K562 (cell line): ENCODE data around the gene MGAT1. TPM values are rescaled to one million over a fixed set of nuclear protein-coding genes. Genes with fewer than 3 reads are reported as not detected.

ENCODE experiments used
- ATAC-seq: fragments of 200-7000 bp; cut with Tn5 transposase; 3 replicates; pipeline ENCODE4 v1.9.1; 2020; ENCODE audit warnings: moderate library complexity
- BruUV-seq: library from RNA; stranded (reverse); fragments of 400-500 nt; replicated peaks from 2 replicates; lab custom pipeline; 2021; lab: Mats Ljungman, UMichigan
- CTCF ChIA-PET: fragments of 300-600 bp; formaldehyde crosslinking; extraction: SDS; loops from one replicate; lab custom pipeline; 2021; ENCODE audit warnings: low intra/inter-chr PET ratio; lab: Yijun Ruan, JAX
- POLR2A ChIA-PET: fragments of 300-600, 350-650 bp; sonication (Branson Sonifier 250); formaldehyde crosslinking; extraction: SDS; loops from one replicate; lab custom pipeline; 2021; ENCODE audit warnings: antibody characterized with exemption, inconsistent platforms; lab: Yijun Ruan, JAX
- DNase-seq, 4 experiments: peaks; one replicate each; pipeline versions ENCODE4 v3.0.0 to v3.0.0-alpha.2; 2011 to 2018; ENCODE audit warnings: low spot score in 3 of 4, mixed read lengths in 3 of 4; ENCODE audit errors: extremely low read depth in 1 of 4
- FAIRE-seq: peaks from 2 replicates; lab custom pipeline; 2011; peaks lifted over from hg19 to GRCh38; lab: Jason Lieb, UNC
- H2AFZ ChIP-seq: 2 replicates; pipeline ENCODE4 v1.6.0; 2011; ENCODE audit warnings: low read depth, low read length, control low read depth, inconsistent platforms
- H3K27ac ChIP-seq: fragments of 200-600 bp; 3 replicates; pipeline ENCODE4 v1.8.0; 2011; ENCODE audit warnings: low read depth, mild to moderate bottlenecking, control low read depth, inconsistent platforms, low read length, moderate library complexity, mixed read lengths; ENCODE audit errors: extremely low read depth
- H3K27me3 ChIP-seq, 2 experiments: fragments of 300-600 bp in 1 of 2; 2 replicates in 1 of 2; 3 replicates in 1 of 2; pipeline versions ENCODE4 v1.6.0 to v1.8.0; 2011; ENCODE audit warnings: inconsistent platforms in 2 of 2, low read length in 2 of 2, mild to moderate bottlenecking in 1 of 2, mixed read lengths in 1 of 2, moderate library complexity in 1 of 2; ENCODE audit not compliant: control insufficient read depth in 2 of 2, insufficient read depth in 2 of 2
- H3K36me3 ChIP-seq: fragments of 300-600 bp; 3 replicates; pipeline ENCODE4 v1.8.0; 2011; ENCODE audit warnings: mild to moderate bottlenecking, low read length, inconsistent platforms; ENCODE audit not compliant: control insufficient read depth, insufficient read depth
- H3K4me1 ChIP-seq, 2 experiments: fragments of 200-600 bp in 1 of 2; replicated peaks in 1 of 2; 2 replicates in 1 of 2; 3 replicates in 1 of 2; pipeline versions ENCODE4 v1.5.1 to v1.8.0; 2011; ENCODE audit warnings: inconsistent platforms in 2 of 2, low read length in 2 of 2, mild to moderate bottlenecking in 1 of 2, mixed read lengths in 1 of 2, moderate library complexity in 1 of 2; ENCODE audit not compliant: control insufficient read depth in 2 of 2, insufficient read depth in 2 of 2
- H3K4me2 ChIP-seq: 2 replicates; pipeline ENCODE4 v1.6.1; 2011; ENCODE audit warnings: low read length, control low read depth, inconsistent platforms, mixed read lengths; ENCODE audit not compliant: insufficient read depth
- H3K4me3 ChIP-seq: fragments of 200-600 bp; sonication (generic), shearing (Covaris generic); 2 replicates; pipeline ENCODE4 v1.5.1; 2016; ENCODE audit warnings: control low read depth, inconsistent platforms
- H3K79me2 ChIP-seq: fragments of 200-600 bp; 3 replicates; pipeline ENCODE4 v1.8.0; 2011; ENCODE audit warnings: low read length, inconsistent platforms; ENCODE audit not compliant: control insufficient read depth, insufficient read depth
- H3K9ac ChIP-seq, 2 experiments: 2 replicates each; pipeline versions ENCODE4 v1.6.0 to v1.6.1; 2011; ENCODE audit warnings: low read depth in 2 of 2, low read length in 2 of 2, control low read depth in 1 of 2, inconsistent platforms in 1 of 2, mild to moderate bottlenecking in 1 of 2, mixed read lengths in 1 of 2; ENCODE audit not compliant: insufficient read depth in 1 of 2
- H3K9me1 ChIP-seq: one replicate; pipeline ENCODE4 v1.6.0; 2011; ENCODE audit warnings: inconsistent platforms, mild to moderate bottlenecking, low read length, moderate library complexity; ENCODE audit not compliant: control insufficient read depth, insufficient read depth
- H3K9me3 ChIP-seq: replicated peaks from 2 replicates; pipeline ENCODE4 v1.5.1; 2011; ENCODE audit warnings: low read depth, low read length, inconsistent platforms; ENCODE audit not compliant: control insufficient read depth, insufficient read depth
- H4K20me1 ChIP-seq: replicated peaks from 2 replicates; pipeline ENCODE4 v1.6.1; 2011; ENCODE audit warnings: low read length, inconsistent platforms, mixed read lengths; ENCODE audit not compliant: control insufficient read depth, insufficient read depth
- GATAD2B ChIP-seq: fragments of 450-650 bp; IDR thresholded peaks from 2 replicates; pipeline ENCODE4 v1.6.1; 2017; ENCODE audit warnings: mild to moderate bottlenecking, borderline replicate concordance
- L3MBTL2 ChIP-seq: fragments of 450-650 bp; IDR thresholded peaks from 2 replicates; pipeline ENCODE4 v1.6.1; 2016; ENCODE audit warnings: mild to moderate bottlenecking, moderate library complexity
- MXI1 ChIP-seq: IDR thresholded peaks from 2 replicates; pipeline ENCODE4 v1.6.1; 2011; ENCODE audit warnings: low read depth, mild to moderate bottlenecking, improper control_type of control experiment, low read length
- POLR2A ChIP-seq: fragments of 450-650 bp; conservative IDR thresholded peaks from 2 replicates; pipeline ENCODE4 v1.6.1; 2016
- POLR2AphosphoS2 ChIP-seq: IDR thresholded peaks from 2 replicates; pipeline ENCODE4 v1.6.1; 2012; ENCODE audit warnings: low read length, improper control_type of control experiment
- RAD21 ChIP-seq, 2 experiments: fragments of 250-450 bp in 1 of 2; fragments of 450-650 bp in 1 of 2; sonication (Bioruptor Pico) in 1 of 2; formaldehyde crosslinking in 1 of 2; IDR thresholded peaks in 1 of 2; conservative IDR thresholded peaks in 1 of 2; 2 replicates each; pipeline versions ENCODE4 v1.4.0 to v1.8.0; 2020 to 2022; ENCODE audit warnings: mild to moderate bottlenecking in 2 of 2, moderate library complexity in 1 of 2
- SAFB ChIP-seq: fragments of 200-400 bp; formaldehyde crosslinking; IDR thresholded peaks from 2 replicates; pipeline ENCODE4 v1.6.1; 2017; ENCODE audit warnings: low read depth, low read length, borderline replicate concordance
- SIN3A ChIP-seq, 2 experiments: fragments of 150-350 bp in 1 of 2; IDR thresholded peaks; 2 replicates each; pipeline ENCODE4 v1.6.1; 2011 to 2016; ENCODE audit warnings: borderline replicate concordance in 2 of 2, low read depth in 2 of 2, low read length in 2 of 2, mild to moderate bottlenecking in 2 of 2, moderate library complexity in 2 of 2; ENCODE audit not compliant: control insufficient read depth in 1 of 2
- WGBS: fragments of 100-300 bp; shearing (Covaris generic); methylation state at CpG from one replicate; pipeline ENCODE4 v1.1.6; 2016; ENCODE audit warnings: low coverage, mixed read lengths; ENCODE audit not compliant: insufficient coverage; ENCODE audit errors: missing lambda C conversion rate; 5-methylcytosine and 5-hydroxymethylcytosine counted together
- in situ Hi-C: fragments of 300-500 bp; cut with MboI; formaldehyde crosslinking; loops from 4 replicates; pipeline ENCODE4 v1.15.0; 2018; ENCODE audit warnings: inconsistent platforms, mixed read lengths
- intact Hi-C: fragments of 100-400 bp; cut with micrococcal nuclease; formaldehyde crosslinking; loops from 2 replicates; pipeline ENCODE4 v1.14.2; 2022
- polyA plus RNA-seq, 8 experiments: library from polyadenylated mRNA; depleted of rRNA in 4 of 8; stranded (reverse) in 5 of 8; unstranded in 3 of 8; fragments of >200 nt; fragmentation: Nextera tagmentation in 2 of 8; fragmentation: Illumina TruSeq in 1 of 8; extraction: Ambion mirVana in 2 of 8; extraction: Trizol in 1 of 8; gene quantifications; 2 replicates each; pipeline versions ENCODE4 v1.2.1 to v1.2.3, GENCODE V29; 2011 to 2014; ENCODE audit warnings: inconsistent platforms in 1 of 8, missing spikeins in 1 of 8
- total RNA-seq, 7 experiments: library from RNA; depleted of rRNA in 6 of 7; stranded (reverse); fragments of >200 nt in 6 of 7; fragmentation: Illumina TruSeq in 2 of 7; extraction: Trizol in 2 of 7; gene quantifications; 2 replicates each; pipeline versions ENCODE4 v1.2.1 to v1.2.3, GENCODE V29; 2011 to 2021; ENCODE audit warnings: low replicate concordance in 1 of 7
- TF ChIP-seq, protein P1 (sequence below), 3 experiments: IDR thresholded peaks in 2 of 3; conservative IDR thresholded peaks in 1 of 3; 2 replicates each; pipeline ENCODE4 v1.5.1; 2011 to 2012; ENCODE audit warnings: low read length in 3 of 3, mild to moderate bottlenecking in 3 of 3, control low read depth in 2 of 3, improper control_type of control experiment in 1 of 3, inconsistent platforms in 1 of 3, low read depth in 1 of 3, mixed read lengths in 1 of 3, moderate library complexity in 1 of 3; ENCODE audit not compliant: insufficient read depth in 2 of 3
- TF ChIP-seq, protein P2 (sequence below), 3 experiments: fragments of 200-800 bp in 1 of 3; sonication (Bioruptor generic) in 1 of 3; sonication (generic) in 1 of 3; formaldehyde crosslinking in 1 of 3; IDR thresholded peaks; 2 replicates each; pipeline versions ENCODE4 v1.6.1 to v1.8.0; 2016 to 2022; ENCODE audit warnings: mild to moderate bottlenecking in 2 of 3, missing compliant biosample characterization in 2 of 3, missing genetic modification characterization in 2 of 3, missing genetic modification reagents in 1 of 3
- TF ChIP-seq, protein P3 (sequence below): conservative IDR thresholded peaks from 2 replicates; pipeline ENCODE4 v1.6.1; 2011; ENCODE audit warnings: low read depth, mild to moderate bottlenecking, low read length; ENCODE audit not compliant: control insufficient read depth

The MGAT1 gene
- total and polyA plus RNA-seq, 9 of the 15 experiments (the other 6 are each of a cell fraction or from before 2014, with no cell fraction given), result 3.9 to 82.7 (median 44.5) TPM

DNA sequence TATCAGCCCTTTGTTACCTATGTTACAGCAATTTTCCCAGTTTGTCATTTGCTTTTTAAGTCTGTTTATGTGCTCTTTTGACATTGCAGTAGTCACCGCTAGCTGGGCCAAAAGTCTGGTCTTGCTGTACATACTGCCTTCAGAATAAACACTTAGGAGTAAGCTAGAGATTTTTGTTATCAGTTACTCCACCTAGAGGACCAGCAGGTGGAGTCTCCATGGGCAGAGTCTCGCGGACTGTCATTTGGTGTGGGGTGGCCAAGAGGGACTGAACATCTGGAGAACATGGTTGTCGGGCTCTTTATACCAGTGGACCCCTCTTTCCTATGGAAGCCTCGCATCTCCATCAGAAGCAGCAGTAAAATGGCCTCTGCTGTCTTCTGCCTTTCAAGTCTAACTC is 10.8 kb upstream of the MGAT1 start:
- no peak overlapping the region; the same call in 1 of the 2 replicates for H3K4me2 ChIP-seq
- H4K20me1 ChIP-seq, result no peaks in the 10 kb centered on the region
- no peaks in the 10 kb centered on the region for H3K9me1 ChIP-seq
- peaks cover 1% of the 10 kb centered on the region; the same call in 1 of the 3 replicates for H3K36me3 ChIP-seq
- H3K79me2 ChIP-seq, result peaks cover 29% of the 10 kb centered on the region
- peak in 1 of 4 experiments; percentile 54 for DNase-seq
- H3K27ac ChIP-seq, result no peak overlapping the region
- H3K27me3 ChIP-seq, result no peaks in the 10 kb centered on the region
- no peak for ATAC-seq
- intact Hi-C loops (no loop called here), in situ Hi-C loops (no loop called here)
- no peaks in the 10 kb centered on the region for H3K9me3 ChIP-seq
- no peak overlapping the region for H3K4me3 ChIP-seq
- POLR2A ChIA-PET, result interaction anchor here (0.6 to 1.4 kb wide), 3 partner anchors 10 to 17 kb away, joined by 3 to 7 read pairs (median 3); no protein-coding TSS in a partner anchor
- 53% methylated on average over 5 of the region's 5 CpGs for WGBS
- peak overlapping the region; percentile 26; the same call in 1 of the 2 replicates for H2AFZ ChIP-seq
- H3K9ac ChIP-seq, result no peak overlapping the region
- H3K4me1 ChIP-seq, result peaks cover 39 to 50% of the 10 kb centered on the region in 2 experiments
- CTCF ChIA-PET, result interaction anchor here (1.1 kb wide), 1 partner anchor 47 kb away, joined by 3 read pairs; the partner anchor contains the start of gene ZFP62
- BruUV-seq, result no TSS peak
- peak; percentile 90 for FAIRE-seq
- TF ChIP-seq MXI1 (no peak), L3MBTL2 (0 out of 2 replicates have a peak, but pooled peaks have one; percentile 13), SAFB (no peak), POLR2AphosphoS2 (no peak), POLR2A (no peak), RAD21 (CRISPR knock-in tag; conservative IDR thresholded peaks at IDR 0.05 in 1 of 2, IDR thresholded peaks at IDR 0.05 in 1 of 2) (peak in 1 of 2 experiments; percentile 37; a peak in 2 of 4 replicates), SIN3A (IDR thresholded peaks at IDR 0.05; ENCODE audit: borderline replicate concordance in 2 of 2, control insufficient read depth in 1 of 2, low read depth in 2 of 2, low read length in 2 of 2) (no peak), GATAD2B (0 out of 2 replicates have a peak, but pooled peaks have one; percentile 19)
- TF ChIP-seq, protein P1, sequence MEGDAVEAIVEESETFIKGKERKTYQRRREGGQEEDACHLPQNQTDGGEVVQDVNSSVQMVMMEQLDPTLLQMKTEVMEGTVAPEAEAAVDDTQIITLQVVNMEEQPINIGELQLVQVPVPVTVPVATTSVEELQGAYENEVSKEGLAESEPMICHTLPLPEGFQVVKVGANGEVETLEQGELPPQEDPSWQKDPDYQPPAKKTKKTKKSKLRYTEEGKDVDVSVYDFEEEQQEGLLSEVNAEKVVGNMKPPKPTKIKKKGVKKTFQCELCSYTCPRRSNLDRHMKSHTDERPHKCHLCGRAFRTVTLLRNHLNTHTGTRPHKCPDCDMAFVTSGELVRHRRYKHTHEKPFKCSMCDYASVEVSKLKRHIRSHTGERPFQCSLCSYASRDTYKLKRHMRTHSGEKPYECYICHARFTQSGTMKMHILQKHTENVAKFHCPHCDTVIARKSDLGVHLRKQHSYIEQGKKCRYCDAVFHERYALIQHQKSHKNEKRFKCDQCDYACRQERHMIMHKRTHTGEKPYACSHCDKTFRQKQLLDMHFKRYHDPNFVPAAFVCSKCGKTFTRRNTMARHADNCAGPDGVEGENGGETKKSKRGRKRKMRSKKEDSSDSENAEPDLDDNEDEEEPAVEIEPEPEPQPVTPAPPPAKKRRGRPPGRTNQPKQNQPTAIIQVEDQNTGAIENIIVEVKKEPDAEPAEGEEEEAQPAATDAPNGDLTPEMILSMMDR (IDR thresholded peaks at IDR 0.05 in 2 of 3, conservative IDR thresholded peaks at IDR 0.05 in 1 of 3; ENCODE audit: insufficient read depth in 2 of 3, low read depth in 1 of 3, low read length in 3 of 3), result peak; percentile 40 to 58 (median 51); a peak in 5 of 6 replicates
- TF ChIP-seq, protein P2, sequence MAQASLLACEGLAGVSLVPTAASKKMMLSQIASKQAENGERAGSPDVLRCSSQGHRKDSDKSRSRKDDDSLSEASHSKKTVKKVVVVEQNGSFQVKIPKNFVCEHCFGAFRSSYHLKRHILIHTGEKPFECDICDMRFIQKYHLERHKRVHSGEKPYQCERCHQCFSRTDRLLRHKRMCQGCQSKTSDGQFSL (CRISPR knock-in tag; IDR thresholded peaks at IDR 0.05), result no peak
- TF ChIP-seq, protein P2 (tag; IDR thresholded peaks at IDR 0.05), result no peak
- TF ChIP-seq, protein P3, sequence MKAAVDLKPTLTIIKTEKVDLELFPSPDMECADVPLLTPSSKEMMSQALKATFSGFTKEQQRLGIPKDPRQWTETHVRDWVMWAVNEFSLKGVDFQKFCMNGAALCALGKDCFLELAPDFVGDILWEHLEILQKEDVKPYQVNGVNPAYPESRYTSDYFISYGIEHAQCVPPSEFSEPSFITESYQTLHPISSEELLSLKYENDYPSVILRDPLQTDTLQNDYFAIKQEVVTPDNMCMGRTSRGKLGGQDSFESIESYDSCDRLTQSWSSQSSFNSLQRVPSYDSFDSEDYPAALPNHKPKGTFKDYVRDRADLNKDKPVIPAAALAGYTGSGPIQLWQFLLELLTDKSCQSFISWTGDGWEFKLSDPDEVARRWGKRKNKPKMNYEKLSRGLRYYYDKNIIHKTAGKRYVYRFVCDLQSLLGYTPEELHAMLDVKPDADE, result no peak
